HG03196 (cell line): Measurements from ENCODE around the gene NTRK3.

Experiments
- ATAC-seq: cut with Tn5 transposase; IDR thresholded peaks from one replicate; pipeline ENCODE4 v1.9.1; 2021; ENCODE audit not compliant: unreplicated experiment

Gene NTRK3

GRCh38 chr15:88232771-88233201, 23.8 kb downstream of the NTRK3 start:
- ATAC-seq, result no peak

- ATAC-seq, result no peak
Measured at GRCh38 chr15:88231909-88232644, 24.5 kb downstream of the NTRK3 start.

- ATAC-seq, result no peak
Measured at GRCh38 chr15:88230823-88231222, 25.7 kb downstream of the NTRK3 start.

- no peak for ATAC-seq
Measured at GRCh38 chr15:88225461-88225860, 31.1 kb downstream of the NTRK3 start.

- no peak for ATAC-seq
Measured at GRCh38 chr15:88223084-88223483, 33.5 kb downstream of the NTRK3 start.

- ATAC-seq, result no peak
Measured at GRCh38 chr15:88221836-88222235, 34.7 kb downstream of the NTRK3 start.

- ATAC-seq, result no peak
Measured at GRCh38 chr15:88220443-88221335, 35.9 kb downstream of the NTRK3 start.

GRCh38 chr15:88219623-88220022, 36.9 kb downstream of the NTRK3 start:
- ATAC-seq, result no peak

- no peak for ATAC-seq
Measured at GRCh38 chr15:88218557-88219221, 37.9 kb downstream of the NTRK3 start.

- no peak for ATAC-seq
Measured at GRCh38 chr15:88215066-88215648, 41.4 kb downstream of the NTRK3 start.

GRCh38 chr15:88209111-88209510, 47.4 kb downstream of the NTRK3 start:
- no peak for ATAC-seq

- no peak for ATAC-seq
Measured at GRCh38 chr15:88208396-88208795, 48.1 kb downstream of the NTRK3 start.

GRCh38 chr15:88207565-88207964, 49.0 kb downstream of the NTRK3 start:
- ATAC-seq, result no peak

- no peak for ATAC-seq
Measured at GRCh38 chr15:88204584-88204983, 52.0 kb downstream of the NTRK3 start.

- ATAC-seq, result no peak
Measured at GRCh38 chr15:88202231-88202630, 54.3 kb downstream of the NTRK3 start.

GRCh38 chr15:88201207-88201606, 55.3 kb downstream of the NTRK3 start:
- no peak for ATAC-seq

GRCh38 chr15:88196961-88197360, 59.6 kb downstream of the NTRK3 start:
- ATAC-seq, result no peak

GRCh38 chr15:88194162-88194561, 62.4 kb downstream of the NTRK3 start:
- no peak for ATAC-seq

- no peak for ATAC-seq
Measured at GRCh38 chr15:88193415-88193814, 63.1 kb downstream of the NTRK3 start.

GRCh38 chr15:88191812-88192165, 64.8 kb downstream of the NTRK3 start:
- no peak for ATAC-seq

GRCh38 chr15:88190232-88190631, 66.3 kb downstream of the NTRK3 start:
- no peak for ATAC-seq
